Fibroblast of the aortic adventitia (primary cell): ENCODE measurements around the gene MMP24. TPM values are rescaled to one million over a fixed set of nuclear protein-coding genes. Genes with fewer than 3 reads are reported as not detected.
"Not testable (repeated sequence)": the region's sequence is repeated elsewhere in the genome, so short reads cannot be mapped to it uniquely, and the experiment has no call there.

ENCODE experiments used
- DNase-seq: peaks from one replicate; pipeline ENCODE4 v3.0.0-alpha.2; 2010; ENCODE audit warnings: low read depth
- H3K4me3 ChIP-seq: 2 replicates; pipeline ENCODE4 v1.5.1; 2011; ENCODE audit warnings: low read depth, mild to moderate bottlenecking, control low read depth, low read length, moderate library complexity
- total RNA-seq: library from RNA; depleted of rRNA; stranded (reverse); fragments of >200 nt; gene quantifications from 2 replicates; pipeline ENCODE4 v1.2.3, GENCODE V29; 2012; ENCODE audit warnings: low replicate concordance
- TF ChIP-seq, protein P1 (sequence below): IDR thresholded peaks from 2 replicates; pipeline ENCODE4 v1.5.1; 2011; ENCODE audit warnings: mild to moderate bottlenecking, low read length, control low read depth, inconsistent platforms; ENCODE audit not compliant: insufficient read depth

MMP24 gene
- total RNA-seq, 1 donor = 0.81 TPM

DNA sequence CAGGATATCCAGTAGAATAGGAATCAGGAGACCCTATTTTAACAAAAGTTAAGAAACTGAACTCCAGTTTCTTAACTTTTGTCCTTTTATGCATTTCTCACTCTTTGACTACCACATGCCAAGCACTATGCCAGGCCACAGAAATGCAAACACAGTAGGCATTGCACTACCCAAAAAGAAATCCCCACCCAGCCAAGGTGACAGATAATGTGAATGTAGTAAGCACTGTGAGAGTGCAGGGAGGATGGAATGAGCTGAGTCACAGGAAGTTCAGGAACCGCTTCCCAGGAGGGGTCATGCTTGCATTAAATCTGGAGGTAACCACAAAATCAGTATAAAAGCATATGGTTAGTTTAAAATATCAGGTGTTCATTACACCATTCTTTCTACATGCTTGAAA is 85.8 kb downstream of the MMP24 start:
- no peak overlapping the region for H3K4me3 ChIP-seq
- TF ChIP-seq, protein P1, sequence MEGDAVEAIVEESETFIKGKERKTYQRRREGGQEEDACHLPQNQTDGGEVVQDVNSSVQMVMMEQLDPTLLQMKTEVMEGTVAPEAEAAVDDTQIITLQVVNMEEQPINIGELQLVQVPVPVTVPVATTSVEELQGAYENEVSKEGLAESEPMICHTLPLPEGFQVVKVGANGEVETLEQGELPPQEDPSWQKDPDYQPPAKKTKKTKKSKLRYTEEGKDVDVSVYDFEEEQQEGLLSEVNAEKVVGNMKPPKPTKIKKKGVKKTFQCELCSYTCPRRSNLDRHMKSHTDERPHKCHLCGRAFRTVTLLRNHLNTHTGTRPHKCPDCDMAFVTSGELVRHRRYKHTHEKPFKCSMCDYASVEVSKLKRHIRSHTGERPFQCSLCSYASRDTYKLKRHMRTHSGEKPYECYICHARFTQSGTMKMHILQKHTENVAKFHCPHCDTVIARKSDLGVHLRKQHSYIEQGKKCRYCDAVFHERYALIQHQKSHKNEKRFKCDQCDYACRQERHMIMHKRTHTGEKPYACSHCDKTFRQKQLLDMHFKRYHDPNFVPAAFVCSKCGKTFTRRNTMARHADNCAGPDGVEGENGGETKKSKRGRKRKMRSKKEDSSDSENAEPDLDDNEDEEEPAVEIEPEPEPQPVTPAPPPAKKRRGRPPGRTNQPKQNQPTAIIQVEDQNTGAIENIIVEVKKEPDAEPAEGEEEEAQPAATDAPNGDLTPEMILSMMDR = no peak
- DNase-seq = peak; percentile 89

- TF ChIP-seq, protein P1 = no peak
- H3K4me3 ChIP-seq = no peak overlapping the region
- no peak for DNase-seq
Measured at GRCh38 chr20:35314816-35315631, 88.5 kb downstream of the MMP24 start.

- not testable (repeated sequence) for H3K4me3 ChIP-seq
- peak; percentile 28 for DNase-seq
Measured at GRCh38 chr20:35315632-35316020, 89.1 kb downstream of the MMP24 start.

DNA sequence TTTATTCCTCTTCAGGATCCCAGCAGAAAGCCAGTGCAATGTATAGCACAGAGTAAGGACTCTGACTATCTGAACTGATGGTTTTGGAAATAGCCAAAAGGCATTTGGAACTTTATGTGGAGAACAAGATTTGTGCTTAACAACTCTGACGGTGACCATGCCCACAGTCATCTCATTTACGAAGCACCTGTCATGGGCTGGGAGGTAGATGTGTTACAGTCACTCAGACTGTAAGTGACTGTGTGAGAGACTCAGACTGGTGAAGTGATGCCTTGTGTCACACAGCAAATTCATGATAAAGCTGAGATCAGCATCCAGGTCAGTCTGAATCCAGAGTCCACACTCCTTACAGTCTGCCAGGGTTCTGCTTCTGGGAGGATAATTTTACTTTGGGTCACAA is 89.6 kb downstream of the MMP24 start:
- no peak for DNase-seq
- H3K4me3 ChIP-seq = no peak overlapping the region
- TF ChIP-seq, protein P1 = no peak

DNA sequence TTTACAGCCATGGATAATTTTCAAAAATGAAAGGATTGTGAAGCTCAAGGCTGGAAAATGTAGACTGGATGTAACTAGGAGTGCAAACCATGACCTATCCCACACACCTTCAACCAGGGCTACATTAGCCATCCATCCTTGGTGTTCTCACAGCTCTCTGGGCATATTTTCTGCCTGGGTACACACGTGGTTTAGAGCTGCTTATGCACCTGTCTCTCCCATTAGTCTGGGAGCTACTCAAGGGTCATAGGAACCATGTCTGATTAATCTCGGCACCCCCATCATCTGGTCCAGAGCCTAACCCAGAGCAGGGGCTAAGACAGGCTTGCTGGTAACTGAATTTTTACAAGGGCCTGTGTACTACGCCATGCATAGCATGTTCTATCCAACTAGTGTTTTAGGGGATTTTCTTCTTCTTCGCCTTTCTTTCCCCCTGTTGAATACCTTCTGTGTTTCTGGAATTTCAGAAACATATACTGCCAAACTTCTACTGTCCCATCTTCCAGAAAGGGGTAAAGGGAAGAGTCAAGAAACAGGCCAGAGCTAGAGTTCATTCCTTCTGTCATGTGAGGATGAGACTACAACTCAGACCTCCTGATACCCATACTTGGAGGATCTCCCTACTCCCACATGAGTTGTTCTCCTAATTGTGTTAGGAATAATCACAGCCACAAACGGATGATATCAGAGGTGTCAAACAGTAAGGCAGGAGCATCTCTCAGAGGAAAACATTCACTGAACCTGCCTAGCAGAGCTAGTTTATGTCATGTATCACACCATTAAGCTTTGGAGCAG is 91.1 kb downstream of the MMP24 start:
- TF ChIP-seq, protein P1 = no peak
- DNase-seq = no peak
- no peak overlapping the region for H3K4me3 ChIP-seq

DNA sequence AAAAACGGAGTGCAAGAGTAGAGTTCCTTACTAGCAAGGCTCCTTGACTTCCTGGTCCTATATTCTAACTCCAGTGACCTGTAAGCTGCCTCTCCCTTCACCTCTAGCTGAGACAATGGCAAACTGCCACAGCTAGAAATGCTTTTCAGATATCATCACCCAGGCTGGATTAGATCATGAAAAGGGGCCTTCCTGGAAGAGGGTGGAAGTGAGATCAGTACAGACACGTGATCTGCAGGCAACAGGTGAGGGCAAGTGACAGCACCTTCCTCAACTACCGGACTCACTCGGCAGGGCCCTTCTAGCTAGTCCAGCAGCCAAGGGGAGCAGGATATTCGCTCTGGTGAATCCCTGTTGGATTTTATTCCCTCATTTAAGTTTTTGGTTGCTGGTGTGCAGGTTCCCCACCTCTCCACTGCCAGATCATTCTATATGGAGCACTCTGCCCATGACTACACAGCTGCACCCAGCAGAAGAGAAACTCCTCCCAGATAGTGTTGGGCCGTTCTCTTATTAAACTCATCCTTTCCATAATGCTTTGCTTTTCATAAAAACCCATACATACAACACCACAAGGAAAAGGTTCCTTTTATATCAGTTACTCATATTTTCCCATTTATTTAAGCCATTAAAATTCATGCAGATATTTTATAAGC is 92.1 kb downstream of the MMP24 start:
- no peak overlapping the region for H3K4me3 ChIP-seq
- TF ChIP-seq, protein P1 = no peak
- DNase-seq = peak; percentile 73
